HCEC 1CT (cell line): ENCODE results near the gene ARID1B.

Source experiments
- DNase-seq: peaks from one replicate; pipeline ENCODE4 v3.0.0-alpha.2; 2017

Gene ARID1B

DNA sequence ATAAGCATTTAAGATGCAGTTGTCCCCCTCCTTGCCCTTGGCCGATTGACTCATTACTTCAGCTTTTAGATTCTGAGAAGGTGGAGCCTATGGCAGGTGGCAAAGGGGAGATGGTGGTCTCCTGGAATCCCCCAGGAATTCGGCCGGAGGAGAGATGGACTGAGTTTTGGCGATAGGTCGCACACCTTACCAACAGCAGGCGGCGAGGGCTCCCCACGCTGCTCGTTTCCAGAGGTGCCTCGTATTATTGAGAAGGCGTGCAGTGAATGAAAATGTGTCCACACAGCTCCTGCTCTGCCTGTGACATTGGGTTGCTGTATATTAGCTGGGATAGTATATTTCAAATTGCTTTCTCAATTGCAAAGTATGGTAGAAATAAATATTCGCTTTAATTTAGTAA is 224.5 kb downstream of the ARID1B start:
- no peak for DNase-seq

DNA sequence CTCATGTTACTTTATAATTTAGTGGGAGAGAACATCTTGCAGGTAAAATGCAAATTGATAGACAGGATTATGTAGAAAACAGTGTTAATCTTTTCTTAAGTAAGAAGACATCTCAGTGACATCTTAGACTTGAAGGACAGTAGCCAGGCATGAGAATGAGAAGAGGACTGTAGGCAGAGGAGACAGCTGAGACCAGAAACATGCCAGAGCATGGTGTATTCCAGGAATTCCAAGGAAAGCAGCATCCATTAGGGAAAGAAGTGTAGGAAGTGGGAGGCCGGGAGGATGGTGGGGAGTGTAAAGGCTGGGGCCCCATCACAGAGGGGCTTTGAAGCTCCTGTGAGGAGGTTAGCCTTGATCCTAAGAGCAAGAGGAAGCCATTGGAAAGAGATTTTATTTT is 225.6 kb downstream of the ARID1B start:
- no peak for DNase-seq

DNA sequence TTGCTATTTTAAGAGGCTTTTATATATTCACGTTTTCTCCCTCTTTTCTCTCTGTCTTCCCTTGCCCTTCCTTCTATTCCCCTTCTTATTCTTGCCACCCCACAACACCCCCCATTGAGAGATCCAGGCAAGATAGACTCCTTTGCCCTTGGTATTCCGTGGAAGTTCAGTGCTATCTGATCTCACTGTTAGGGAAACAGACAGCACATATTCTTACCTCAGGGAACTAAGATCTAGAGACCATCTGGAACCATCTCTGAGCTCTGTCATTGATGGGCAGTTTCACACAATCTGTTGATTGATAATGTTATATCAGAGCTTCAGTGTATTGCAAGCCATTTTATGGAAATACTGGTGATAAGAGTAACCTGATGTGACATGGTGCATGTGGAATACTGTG is 228.8 kb downstream of the ARID1B start:
- no peak for DNase-seq

DNA sequence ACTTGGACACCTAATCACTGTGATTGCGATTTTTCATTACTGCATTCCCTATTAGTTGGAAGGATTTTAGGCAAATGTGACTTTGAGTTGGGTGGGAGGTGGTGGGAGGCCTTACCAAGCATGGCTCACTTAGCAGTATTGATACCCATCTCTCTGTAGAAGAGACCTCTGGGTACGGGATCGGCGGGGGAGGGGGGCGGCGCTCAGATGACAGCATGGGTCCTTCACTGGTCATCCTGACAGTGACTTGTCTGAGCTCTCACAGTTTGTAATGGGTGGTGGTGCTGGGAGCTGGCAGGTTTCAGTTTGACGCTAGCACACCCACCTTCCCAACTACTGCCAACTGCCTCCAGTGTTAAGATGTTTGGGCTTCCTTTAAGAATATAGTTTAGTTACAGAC is 231.4 kb downstream of the ARID1B start:
- DNase-seq, result no peak

DNA sequence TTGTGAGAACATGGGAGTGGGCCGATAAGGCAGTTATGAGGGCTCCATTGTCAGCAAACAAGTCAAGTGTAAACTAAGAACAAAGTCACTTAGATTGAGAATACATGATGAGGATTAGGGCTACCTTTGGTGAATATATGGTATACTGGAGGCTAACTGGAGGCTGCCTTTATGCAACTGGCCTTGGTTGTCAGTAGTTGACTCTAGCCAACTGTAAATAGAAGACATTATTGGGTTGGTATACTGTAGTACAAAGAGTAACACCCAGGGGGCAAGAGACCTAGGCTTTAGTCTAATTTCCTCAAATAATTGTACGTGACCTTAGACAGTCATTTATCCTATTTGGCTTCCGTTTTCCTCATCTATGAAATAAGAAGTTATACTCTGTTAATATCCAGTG is 235.2 kb downstream of the ARID1B start:
- DNase-seq, result no peak

DNA sequence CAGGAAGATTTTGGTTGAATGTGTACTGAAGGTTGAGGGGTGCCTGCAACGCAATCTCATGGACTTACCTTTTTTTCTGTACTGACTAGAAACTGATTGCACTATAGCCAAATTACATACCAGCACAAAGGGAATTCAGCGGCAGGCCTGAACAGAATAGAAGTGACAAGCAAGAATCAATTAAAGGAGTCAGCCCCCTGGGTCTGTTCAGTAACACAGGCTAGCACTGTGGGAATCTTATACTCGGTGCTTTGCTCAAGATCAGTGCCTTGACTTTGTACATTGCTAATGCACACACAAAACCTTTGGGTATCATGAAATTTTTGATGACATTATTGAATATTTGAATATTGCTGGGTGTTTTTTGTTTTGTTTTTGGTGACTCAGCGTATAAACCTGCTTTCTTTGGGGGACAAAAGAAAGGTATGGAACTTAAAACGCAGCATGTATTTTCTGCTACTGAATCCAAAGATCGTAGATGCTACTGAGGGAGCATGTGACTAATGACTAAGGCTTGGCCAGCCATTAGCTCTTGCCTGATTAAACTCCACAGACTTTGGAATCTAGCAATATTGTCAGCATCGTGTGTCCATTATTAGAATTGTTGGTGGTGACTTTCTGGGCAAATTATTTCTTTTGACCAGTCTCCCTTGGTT is 236.6 kb downstream of the ARID1B start:
- DNase-seq, result no peak

DNA sequence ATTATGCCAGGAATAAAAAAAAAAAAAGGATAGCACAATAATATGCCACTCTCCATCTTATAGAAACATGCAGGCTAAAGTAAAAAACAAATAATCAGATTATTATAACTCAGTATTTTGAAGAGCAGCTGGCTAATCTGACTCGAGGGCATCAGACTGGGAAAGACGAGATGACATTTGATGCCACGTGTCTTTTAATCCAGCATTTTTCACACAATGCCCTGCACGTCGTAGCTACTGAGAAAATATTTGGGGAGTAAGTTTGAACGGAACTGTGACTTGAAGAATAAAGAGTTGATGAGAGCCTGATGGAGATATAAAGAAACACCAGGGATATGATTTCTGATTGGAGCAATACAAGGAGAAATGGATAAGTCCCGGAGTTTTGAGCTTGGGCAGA is 237.7 kb downstream of the ARID1B start:
- DNase-seq, result no peak

DNA sequence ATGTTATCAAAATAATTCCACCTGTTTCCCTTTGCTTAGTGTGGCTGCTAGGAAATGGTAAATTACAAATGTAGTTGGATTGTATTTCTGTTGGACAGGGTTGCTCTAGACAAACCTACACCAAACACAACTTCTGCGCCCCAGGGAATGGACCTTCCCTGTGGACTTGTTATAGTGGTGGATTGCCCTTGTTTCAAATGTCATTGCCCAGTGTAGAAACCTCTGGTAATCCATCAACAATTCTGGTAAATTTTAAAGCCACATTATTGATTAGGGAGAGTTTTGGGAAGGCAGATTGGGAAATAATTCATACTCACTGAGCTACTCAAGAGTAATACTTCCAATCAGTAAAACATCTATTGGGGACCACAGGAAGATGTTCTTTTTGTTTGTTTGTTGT is 239.8 kb downstream of the ARID1B start:
- DNase-seq, result no peak

DNA sequence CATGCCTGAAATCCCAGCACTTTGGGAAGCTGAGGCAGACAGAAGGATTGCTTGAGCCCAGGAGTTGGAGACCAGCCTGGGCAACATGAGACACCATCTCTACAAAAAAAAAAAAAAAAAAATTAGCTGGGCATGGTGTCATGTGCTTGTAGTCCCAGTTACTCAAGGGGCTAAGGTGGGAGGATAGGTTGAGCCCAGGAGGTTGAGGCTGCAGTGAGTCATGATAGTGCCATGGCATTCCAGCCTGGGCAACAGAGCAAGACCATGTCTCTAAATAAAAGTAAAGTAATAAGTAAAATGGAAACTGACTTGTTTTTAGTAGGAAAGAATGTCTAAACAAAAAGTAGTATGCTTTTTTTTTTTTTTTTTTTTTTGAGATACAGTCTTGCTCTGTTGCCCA is 240.7 kb downstream of the ARID1B start:
- no peak for DNase-seq

DNA sequence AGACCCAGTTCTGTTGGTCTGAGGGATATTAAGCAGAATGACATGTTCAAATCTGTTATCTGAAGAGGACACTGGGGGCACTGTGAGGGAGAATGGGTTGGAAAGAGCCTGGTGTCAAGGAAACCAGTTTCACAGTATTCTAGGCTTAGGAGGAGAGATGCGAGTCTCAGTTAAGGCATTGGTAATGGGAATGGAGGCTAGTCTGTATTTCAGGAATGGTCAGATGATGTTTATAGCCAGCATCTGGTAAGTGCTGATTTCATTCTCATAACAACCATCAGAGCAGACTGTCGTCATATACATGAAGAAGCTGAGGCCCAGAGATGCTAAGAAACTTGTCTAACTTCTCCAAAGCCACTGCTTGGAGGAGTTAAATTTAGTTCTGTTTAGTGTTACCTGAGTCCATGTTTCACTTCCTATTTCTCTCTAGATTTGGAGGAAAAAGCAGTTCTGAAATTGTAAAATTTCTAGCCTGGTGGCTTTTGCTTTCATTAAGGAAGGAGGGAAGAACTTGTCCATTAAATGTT is 242.0 kb downstream of the ARID1B start:
- DNase-seq, result no peak

DNA sequence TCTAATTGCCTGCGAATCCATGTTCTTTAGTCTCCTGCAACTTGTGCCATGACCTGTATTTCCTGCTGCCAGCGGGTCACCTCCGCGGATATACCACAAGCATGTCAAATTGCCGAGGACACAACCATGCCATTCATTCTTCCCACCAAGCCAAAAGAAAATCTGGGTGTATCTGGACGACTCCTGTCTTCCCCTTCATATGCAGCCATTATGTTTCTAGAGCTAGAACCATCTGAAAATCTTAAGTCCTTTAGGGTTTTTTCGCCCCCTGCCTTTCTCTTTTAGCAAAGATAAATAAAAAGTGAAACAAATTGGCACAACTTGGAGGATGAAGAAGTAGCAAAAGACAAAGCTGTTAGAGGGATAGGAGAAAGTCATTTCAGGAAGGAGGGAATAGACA is 242.6 kb downstream of the ARID1B start:
- peak; percentile 6 for DNase-seq

DNA sequence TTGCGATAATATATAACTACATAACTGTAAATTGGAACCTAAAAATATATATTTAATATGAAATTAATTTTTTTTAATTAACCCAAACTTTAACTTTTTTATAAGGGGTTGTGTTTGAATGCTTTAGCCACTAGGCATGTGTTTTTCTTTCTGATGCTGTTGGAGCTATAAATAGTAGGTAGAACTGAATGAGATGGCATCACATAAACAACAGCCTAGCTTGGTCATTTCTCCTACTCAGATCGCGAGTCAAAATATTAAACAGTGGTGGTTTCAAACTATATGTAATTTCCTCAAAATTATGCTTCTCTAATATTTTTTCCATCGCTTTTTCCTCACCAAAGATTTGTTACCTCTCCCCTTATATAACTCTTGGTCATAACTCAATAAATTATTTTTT is 243.2 kb downstream of the ARID1B start:
- DNase-seq, result peak; percentile 64

DNA sequence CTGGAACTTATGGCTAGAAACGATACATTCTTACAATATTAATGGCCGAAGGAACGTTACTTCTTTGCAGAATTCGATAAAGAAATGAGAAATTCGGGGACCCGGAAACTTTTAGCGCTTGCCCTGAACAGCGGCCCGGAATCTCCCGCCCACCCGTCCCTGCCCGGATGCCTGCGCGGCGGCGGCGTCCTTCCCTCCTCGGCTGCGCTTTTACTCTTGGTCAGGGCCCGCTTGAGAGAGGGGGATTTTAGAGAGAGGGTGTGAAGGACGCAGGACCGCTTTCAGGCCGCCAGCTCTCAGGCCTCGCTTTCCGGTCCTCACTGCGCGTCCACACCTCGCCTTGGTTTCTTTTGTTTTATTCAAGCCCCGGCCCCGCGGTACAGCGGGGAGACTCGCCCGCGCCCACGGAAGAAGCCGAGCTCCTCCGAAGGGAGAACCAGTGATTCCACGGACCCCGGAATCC is 243.7 kb downstream of the ARID1B start:
- DNase-seq, result peak; percentile 68

DNA sequence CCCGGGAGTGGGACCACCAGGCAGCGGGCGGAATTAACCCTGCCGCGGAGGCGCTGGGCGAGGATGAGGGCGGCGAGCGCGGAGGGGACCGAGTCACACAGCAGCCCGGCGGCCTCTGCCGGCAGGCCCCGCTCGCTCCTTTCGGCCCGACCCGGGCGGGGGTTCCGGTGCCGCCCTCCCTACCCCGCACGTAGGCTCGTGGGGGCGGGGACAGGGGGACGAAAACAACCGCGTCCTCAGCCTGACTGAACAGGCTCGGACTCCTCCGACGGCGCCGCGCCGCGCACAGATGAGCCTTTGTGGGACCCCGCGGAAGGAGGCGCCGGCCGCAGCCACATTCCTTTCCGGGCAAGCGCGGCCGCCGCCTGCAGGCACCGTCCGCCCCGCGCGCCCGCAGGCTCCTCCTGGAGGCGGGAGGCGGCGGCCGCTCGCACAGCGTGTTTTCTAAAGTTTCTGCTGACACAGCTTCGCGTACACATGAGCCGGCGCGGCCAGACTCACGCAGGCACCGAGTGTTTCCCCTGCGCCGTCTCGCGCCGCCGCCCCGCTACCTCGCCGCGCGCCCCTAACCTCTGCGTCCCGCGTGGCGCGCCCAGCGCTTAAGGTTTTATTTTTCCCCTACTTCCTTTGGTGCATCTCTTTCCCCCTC is 244.3 kb downstream of the ARID1B start:
- DNase-seq, result peak; percentile 84

DNA sequence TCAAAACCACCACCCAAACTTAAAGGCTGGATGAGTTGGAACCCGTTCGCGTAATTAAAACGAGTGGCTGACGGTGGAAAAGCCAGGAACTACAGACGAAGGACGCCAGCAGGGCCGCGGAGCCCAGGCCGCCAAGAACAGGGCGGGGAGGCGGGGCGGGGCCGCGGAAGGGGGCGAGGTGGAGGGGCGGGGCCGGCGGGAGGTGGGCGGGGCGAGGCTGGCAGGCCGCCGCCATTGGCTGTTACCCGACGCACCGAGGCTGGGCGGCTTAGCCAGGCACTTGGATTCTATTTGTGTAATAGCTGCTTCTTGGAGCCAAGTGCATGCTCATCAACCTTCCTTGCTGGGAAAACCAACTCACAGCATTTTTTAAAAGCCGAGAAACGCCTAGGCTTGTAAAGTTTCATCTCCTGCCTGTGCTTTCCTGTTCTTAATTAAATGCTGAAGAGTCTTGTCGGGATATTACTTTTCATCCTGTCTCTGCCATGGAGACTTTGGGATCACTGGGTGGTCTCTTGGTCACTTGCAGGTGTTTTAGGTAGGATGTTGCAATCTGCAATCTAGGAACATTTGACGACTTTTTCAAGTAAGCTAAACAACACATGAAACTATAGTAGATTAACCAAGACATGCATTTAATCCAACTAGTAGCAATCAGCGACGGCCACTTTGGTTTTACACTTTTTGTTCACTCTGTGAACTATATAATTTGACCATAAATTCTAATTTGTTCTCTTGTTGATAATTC is 245.0 kb downstream of the ARID1B start:
- peak; percentile 91 for DNase-seq

DNA sequence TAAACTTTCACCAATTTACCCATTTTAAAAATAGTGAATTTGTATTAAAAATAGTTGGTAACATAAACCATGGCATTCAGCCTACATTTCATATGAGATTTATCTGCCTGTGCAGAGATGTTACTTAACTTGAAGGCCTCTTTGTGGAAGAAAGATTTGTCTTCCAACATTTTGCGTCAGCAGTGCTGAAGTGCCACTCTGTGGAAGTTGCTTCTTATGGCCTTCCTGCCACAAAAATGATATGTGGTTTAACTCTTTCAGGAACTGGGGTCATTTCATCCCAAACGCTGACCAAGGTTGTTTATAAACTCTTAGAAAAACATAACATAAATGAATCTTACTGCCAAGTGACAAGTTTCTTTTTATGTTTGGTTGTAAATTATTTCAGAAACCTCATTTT is 246.8 kb downstream of the ARID1B start:
- peak; percentile 28 for DNase-seq

DNA sequence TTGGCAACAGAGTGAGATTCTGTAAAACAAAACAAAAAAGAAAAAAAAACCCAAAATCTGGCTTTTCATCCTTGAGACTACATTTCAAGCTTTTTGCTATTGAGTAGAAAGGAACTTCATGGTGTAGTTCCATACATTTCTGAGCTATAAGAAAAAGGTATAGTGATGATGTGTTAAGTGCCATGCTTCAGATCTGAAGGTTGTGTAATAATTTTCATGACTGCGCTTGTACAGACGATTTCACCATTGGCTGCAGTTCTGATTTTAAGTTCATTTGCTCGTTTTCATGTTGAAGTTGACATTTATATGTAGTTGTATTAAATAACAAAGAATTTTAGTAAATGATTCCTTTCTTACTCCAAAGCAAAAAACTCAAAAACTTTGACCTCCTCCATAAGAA is 247.6 kb downstream of the ARID1B start:
- no peak for DNase-seq

DNA sequence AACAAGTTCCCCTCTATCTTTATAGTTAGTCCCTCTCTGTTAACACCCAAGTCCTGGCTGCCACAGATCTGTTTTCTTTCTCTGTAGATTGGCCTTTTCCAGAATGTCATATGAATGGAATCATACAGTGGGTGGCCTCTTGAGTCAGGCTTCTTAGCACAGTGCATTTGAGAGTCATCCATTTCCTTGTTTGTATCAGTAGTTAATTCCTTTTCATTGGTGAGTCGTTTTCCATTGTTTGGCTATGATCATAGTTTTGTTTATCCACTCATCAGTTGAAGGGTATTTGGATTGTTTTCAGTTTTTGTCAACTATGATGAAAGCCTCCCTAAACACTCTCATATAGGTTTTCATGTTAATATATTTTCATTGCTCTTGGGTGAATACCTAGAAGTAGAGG is 248.3 kb downstream of the ARID1B start:
- no peak for DNase-seq

DNA sequence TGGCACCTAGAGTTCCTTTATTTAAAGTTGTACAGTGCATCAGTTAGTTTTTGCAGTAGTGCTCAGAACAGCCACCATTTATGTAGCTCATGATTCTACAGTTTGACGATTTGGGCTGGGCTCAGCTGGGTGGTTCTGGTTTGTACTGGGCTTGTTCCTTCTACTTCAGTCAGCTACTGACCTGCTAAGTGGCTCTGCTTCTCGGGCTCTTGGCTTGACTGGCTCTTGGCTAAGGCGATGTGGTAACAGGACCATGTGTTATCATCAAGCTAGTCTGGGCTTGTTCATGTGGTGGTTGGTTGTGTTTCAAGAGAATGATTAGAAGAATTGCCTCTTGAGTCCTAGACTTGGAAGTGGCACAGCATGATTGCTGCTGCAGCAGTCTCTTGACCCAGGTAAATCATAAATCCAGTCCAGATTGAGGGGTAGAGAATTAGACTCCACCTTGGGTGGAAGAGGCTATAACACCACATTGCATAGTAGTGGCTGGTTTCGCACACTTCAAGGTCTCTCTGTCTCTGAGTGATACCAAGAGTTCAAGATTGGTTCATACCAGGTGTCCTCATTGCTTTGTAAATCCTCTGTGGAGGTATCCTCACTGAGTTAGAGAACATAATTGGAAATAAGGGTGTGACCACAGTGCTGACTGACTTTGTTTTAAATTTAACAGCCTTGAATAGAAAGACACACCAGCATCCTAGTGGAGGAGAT is 253.0 kb downstream of the ARID1B start:
- DNase-seq, result no peak

DNA sequence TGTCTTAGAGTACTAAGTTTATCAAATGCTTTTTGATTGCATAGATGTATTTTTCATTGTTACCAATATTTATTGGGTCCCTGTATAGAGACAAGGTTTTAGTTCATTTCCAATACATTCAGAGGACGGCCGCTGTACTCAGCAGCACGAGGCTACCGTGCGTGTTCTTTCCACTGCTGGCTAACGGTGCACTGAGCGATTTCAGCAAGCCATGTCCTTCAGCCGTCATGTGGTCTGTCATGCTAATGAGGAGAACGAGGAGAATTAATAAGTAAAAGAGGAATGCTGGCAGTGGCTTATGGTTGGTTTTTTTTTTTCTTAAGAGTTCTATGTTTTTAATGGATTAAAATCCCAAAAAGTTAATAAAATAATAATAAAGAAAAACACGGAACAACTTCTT is 253.6 kb downstream of the ARID1B start:
- no peak for DNase-seq

DNA sequence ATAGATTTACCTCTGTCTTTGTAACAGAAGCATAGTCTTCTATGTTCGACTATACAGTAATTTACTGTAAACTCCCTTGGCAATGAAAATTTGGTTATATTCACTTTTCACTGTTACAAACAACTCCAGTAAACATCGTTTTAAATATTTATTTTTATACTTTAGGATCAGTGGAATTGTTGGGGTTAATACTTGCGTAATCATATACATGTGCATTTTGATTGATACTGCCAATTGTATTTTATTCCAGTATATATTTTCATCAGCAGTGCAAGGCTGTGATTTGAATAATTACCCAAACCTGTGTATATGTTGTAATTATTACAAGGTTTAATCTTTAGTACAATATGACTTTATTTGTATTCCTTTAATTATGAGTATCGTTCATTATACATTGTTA is 255.7 kb downstream of the ARID1B start:
- DNase-seq, result no peak

DNA sequence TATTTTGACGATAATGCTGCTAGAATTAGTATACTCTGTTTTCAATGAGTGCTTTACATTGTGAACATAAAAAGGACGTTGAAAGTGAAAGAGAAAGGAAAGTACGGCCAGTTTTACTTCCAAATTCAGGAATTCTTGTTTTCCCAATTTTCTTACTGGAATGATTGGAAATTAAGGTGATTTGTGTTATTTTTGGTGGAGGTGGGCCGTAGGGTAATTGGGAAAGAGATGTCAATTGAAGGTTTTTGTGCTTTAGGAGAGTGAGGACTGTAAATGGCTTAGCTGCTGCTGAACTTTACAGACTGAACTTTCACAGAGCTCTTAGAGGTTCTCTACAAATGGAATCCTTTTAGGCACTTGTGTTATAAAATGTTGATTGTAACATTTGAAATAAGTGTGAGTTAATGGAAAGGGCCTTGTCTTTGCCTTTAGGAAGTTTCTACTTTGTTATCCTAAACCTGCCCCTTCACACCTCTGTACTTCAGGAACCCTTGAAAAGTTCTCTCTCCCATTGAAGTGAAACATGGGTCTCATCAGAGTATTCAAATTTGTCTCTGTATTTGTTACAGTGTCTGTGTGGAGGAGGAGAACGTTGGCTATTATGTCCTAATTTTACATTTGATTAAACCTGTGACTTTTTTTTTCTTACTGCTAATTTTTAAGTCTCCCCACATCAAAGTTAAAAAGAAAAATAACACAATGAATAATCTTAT is 256.4 kb downstream of the ARID1B start:
- no peak for DNase-seq
